Gastrocnemius medialis (tissue), 4 donors: ENCODE data around the gene ASIC2.

Source experiments
- POLR2A ChIP-seq, 2 donors: fragments of 450-650 bp; IDR thresholded peaks; one replicate each; pipeline ENCODE4 v1.6.1; 2017; ENCODE audit warnings: antibody characterized with exemption in 2 of 2, mild to moderate bottlenecking in 2 of 2, moderate library complexity in 2 of 2
- TF ChIP-seq, protein P1 (sequence below), 5 experiments: fragments of 450-650 bp in 3 of 5; fragments of 200-600 bp in 2 of 5; sonication (generic) in 2 of 5; IDR thresholded peaks in 4 of 5; conservative IDR thresholded peaks in 1 of 5; 1 replicate in 4 of 5; 2 replicates in 1 of 5; pipeline ENCODE4 v1.5.1; 2016 to 2019; ENCODE audit warnings: antibody characterized with exemption in 5 of 5, mild to moderate bottlenecking in 3 of 5, moderate library complexity in 3 of 5

DNA sequence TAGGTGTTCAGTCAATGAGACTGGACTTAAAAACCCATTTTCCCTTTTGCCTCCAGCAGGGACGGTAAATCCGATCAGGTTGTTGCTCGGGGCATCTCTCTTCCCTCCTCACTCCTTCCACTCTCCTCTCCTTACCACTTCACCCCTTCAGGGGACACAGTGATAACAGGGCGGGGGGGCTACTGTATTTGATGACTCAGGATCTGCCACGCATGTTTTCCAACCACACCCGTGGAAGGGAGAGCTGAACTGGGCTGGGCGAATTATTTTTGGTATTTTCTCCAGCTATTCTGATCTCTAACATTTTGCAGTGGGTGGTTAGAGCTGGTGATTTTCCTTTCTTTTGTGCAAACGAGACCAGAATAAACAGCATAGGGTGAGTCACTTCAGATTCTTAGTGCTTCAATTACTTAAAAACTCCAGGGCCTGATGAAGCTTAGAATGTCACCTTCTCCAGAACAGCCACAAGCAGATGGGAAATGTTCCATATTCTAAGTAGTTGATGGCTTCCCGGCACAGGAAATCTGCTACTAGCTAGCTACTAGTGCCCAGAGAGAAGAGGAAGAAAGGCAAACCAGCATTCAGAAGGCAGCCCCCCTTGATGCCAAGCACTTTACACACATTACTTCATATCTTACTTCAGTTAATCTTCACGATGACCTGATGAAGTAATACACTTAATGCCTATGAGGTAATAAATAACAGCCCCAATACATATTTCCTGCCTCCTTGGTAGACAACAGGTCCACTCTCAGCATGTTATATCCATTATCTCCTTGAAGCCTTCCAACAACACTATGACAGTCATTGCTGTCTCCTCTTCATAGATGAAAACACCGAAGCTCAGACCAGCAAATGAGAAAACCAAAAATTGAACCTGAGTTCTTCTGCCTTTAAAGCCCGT, 74.1 kb downstream of the ASIC2 start:
- TF ChIP-seq, protein P1, sequence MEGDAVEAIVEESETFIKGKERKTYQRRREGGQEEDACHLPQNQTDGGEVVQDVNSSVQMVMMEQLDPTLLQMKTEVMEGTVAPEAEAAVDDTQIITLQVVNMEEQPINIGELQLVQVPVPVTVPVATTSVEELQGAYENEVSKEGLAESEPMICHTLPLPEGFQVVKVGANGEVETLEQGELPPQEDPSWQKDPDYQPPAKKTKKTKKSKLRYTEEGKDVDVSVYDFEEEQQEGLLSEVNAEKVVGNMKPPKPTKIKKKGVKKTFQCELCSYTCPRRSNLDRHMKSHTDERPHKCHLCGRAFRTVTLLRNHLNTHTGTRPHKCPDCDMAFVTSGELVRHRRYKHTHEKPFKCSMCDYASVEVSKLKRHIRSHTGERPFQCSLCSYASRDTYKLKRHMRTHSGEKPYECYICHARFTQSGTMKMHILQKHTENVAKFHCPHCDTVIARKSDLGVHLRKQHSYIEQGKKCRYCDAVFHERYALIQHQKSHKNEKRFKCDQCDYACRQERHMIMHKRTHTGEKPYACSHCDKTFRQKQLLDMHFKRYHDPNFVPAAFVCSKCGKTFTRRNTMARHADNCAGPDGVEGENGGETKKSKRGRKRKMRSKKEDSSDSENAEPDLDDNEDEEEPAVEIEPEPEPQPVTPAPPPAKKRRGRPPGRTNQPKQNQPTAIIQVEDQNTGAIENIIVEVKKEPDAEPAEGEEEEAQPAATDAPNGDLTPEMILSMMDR (IDR thresholded peaks at IDR 0.05 in 4 of 5, conservative IDR thresholded peaks at IDR 0.05 in 1 of 5), result no peak
- TF ChIP-seq POLR2A (IDR thresholded peaks at IDR 0.05), result no peak
